ENCODE data around the gene CASZ1.

Gene CASZ1

GRCh38 chr1:10631811-10632593, 164.4 kb downstream of the CASZ1 start:
- no peak for DNase-seq

- no peak for DNase-seq
Observed at GRCh38 chr1:10631121-10631810, 165.2 kb downstream of the CASZ1 start.

- no peak for DNase-seq
Observed at GRCh38 chr1:10630661-10631120, 165.8 kb downstream of the CASZ1 start.

GRCh38 chr1:10629816-10630571, 166.5 kb downstream of the CASZ1 start:
- DNase-seq = no peak

GRCh38 chr1:10629091-10629815, 167.2 kb downstream of the CASZ1 start:
- DNase-seq = no peak

GRCh38 chr1:10628685-10629084, 167.8 kb downstream of the CASZ1 start:
- no peak for DNase-seq

GRCh38 chr1:10626791-10627410, 169.5 kb downstream of the CASZ1 start:
- no peak for DNase-seq

GRCh38 chr1:10626131-10626731, 170.2 kb downstream of the CASZ1 start:
- DNase-seq = no peak

- DNase-seq = peak; percentile 63
Observed at GRCh38 chr1:10625554-10625953, 170.9 kb downstream of the CASZ1 start.

- DNase-seq = no peak
Observed at GRCh38 chr1:10625076-10625475, 171.4 kb downstream of the CASZ1 start.

- no peak for DNase-seq
Observed at GRCh38 chr1:10624256-10625050, 172.0 kb downstream of the CASZ1 start.

GRCh38 chr1:10623686-10624145, 172.7 kb downstream of the CASZ1 start:
- no peak for DNase-seq

- no peak for DNase-seq
Observed at GRCh38 chr1:10622910-10623685, 173.3 kb downstream of the CASZ1 start.

GRCh38 chr1:10621906-10622305, 174.5 kb downstream of the CASZ1 start:
- no peak for DNase-seq

GRCh38 chr1:10620776-10621175, 175.7 kb downstream of the CASZ1 start:
- no peak for DNase-seq

- no peak for DNase-seq
Observed at GRCh38 chr1:10617931-10618885, 178.2 kb downstream of the CASZ1 start.

- no peak for DNase-seq
Observed at GRCh38 chr1:10617318-10617717, 179.1 kb downstream of the CASZ1 start.

- no peak for DNase-seq
Observed at GRCh38 chr1:10616696-10617095, 179.8 kb downstream of the CASZ1 start.
